Right renal cortex interstitium (tissue), 3 donors: ENCODE measurements around the gene EPB41. TPM values are rescaled to one million over a fixed set of nuclear protein-coding genes. Genes with fewer than 3 reads are reported as not detected.

ENCODE experiments used
- DNase-seq, 3 donors: peaks; one replicate each; pipeline ENCODE4 v3.0.0-alpha.2; 2013; ENCODE audit warnings: low read depth in 3 of 3, low spot score in 2 of 3
- polyA plus RNA-seq, 3 donors: library from polyadenylated mRNA; unstranded; fragments of 120-200 nt; gene quantifications; one replicate each; pipeline ENCODE4 v1.2.1, GENCODE V29; 2013; ENCODE audit not compliant: insufficient read length in 3 of 3

Gene EPB41
- polyA plus RNA-seq, 3 donors: 55.8 to 57.9 (median 56.5) TPM

- DNase-seq: no peak
Observed at GRCh38 chr1:29162025-29162424, 247.7 kb downstream of the EPB41 start.

GRCh38 chr1:29162476-29163138, 248.2 kb downstream of the EPB41 start:
- DNase-seq: no peak

GRCh38 chr1:29164588-29164987, 250.2 kb downstream of the EPB41 start:
- no peak for DNase-seq

GRCh38 chr1:29166291-29166878, 252.0 kb downstream of the EPB41 start:
- no peak for DNase-seq

GRCh38 chr1:29167904-29168303, 253.5 kb downstream of the EPB41 start:
- no peak for DNase-seq

Other genes with a start within 250 kb of the EPB41 start
- 10 to 100 TPM; 17.1 to 19.1 (median 19.0) TPM for gene GMEB1, start 245.8 kb upstream of the EPB41 start, polyA plus RNA-seq
- 100 to 1,000 TPM in 2 of 3 donors, 10 to 100 TPM in 1; 99.4 to 104 (median 104) TPM for gene YTHDF2, start 177.6 kb upstream of the EPB41 start, polyA plus RNA-seq
- gene OPRD1, start 102.4 kb upstream of the EPB41 start, polyA plus RNA-seq: under 1 TPM; 0.26 to 0.33 (median 0.33) TPM
- 10 to 100 TPM; 12.6 to 15.0 (median 13.7) TPM for gene TMEM200B, start 209.3 kb downstream of the EPB41 start, polyA plus RNA-seq